Hematopoietic multipotent progenitor cell (in vitro differentiated cells): ENCODE measurements around the gene LSMEM2. TPM values are rescaled to one million over a fixed set of nuclear protein-coding genes. Genes with fewer than 3 reads are reported as not detected.

Source experiments
- DNase-seq, 3 donors: peaks; one replicate each; pipeline ENCODE4 v3.0.0-alpha.2; 2011 to 2015; ENCODE audit warnings: low read depth in 2 of 3, low spot score in 2 of 3
- total RNA-seq: library from RNA; depleted of rRNA; stranded (reverse); fragments of >200 nt; gene quantifications from one replicate; pipeline ENCODE4 v1.2.3, GENCODE V29; 2012

LSMEM2 gene
- total RNA-seq, 1 donor, result not detected

- peak in 1 of 3 donors; percentile 28 for DNase-seq
Observed at GRCh38 chr3:50318615-50319014, 39.7 kb downstream of the LSMEM2 start.

GRCh38 chr3:50319181-50319893, 40.5 kb downstream of the LSMEM2 start:
- DNase-seq, result no peak

GRCh38 chr3:50319894-50320625, 41.2 kb downstream of the LSMEM2 start:
- DNase-seq, result no peak

- peak in 2 of 3 donors; percentile 40 to 69 for DNase-seq
Observed at GRCh38 chr3:50320853-50321335, 42.0 kb downstream of the LSMEM2 start.

- DNase-seq, result peak; percentile 62 to 92 (median 90)
Observed at GRCh38 chr3:50321336-50322114, 42.6 kb downstream of the LSMEM2 start.

- no peak for DNase-seq
Observed at GRCh38 chr3:50322115-50322385, 43.2 kb downstream of the LSMEM2 start.

- DNase-seq, result no peak
Observed at GRCh38 chr3:50322386-50323091, 43.7 kb downstream of the LSMEM2 start, which contains the start of gene HYAL2. HYAL2 (minus strand) TSS chr3:50322745; CDS start chr3:50320489, 2,256 bp downstream.

- DNase-seq, result no peak
Observed at GRCh38 chr3:50323092-50323600, 44.3 kb downstream of the LSMEM2 start.

GRCh38 chr3:50323614-50324199, 44.8 kb downstream of the LSMEM2 start:
- no peak for DNase-seq

- DNase-seq, result peak in 2 of 3 donors; percentile 75 to 78
Observed at GRCh38 chr3:50324351-50325112, 45.6 kb downstream of the LSMEM2 start.

- DNase-seq, result no peak
Observed at GRCh38 chr3:50325113-50325480, 46.2 kb downstream of the LSMEM2 start.

- no peak for DNase-seq
Observed at GRCh38 chr3:50325497-50326181, 46.8 kb downstream of the LSMEM2 start.

- no peak for DNase-seq
Observed at GRCh38 chr3:50326182-50326541, 47.3 kb downstream of the LSMEM2 start.

- no peak for DNase-seq
Observed at GRCh38 chr3:50327129-50327528, 48.2 kb downstream of the LSMEM2 start.

GRCh38 chr3:50327943-50328691, 49.2 kb downstream of the LSMEM2 start, which contains the start of gene TUSC2:
TUSC2 (minus strand) TSS chr3:50328223; CDS start chr3:50328099, 124 bp downstream.
- DNase-seq, result peak; percentile 88 to 98 (median 96)

GRCh38 chr3:50330330-50330729, 51.4 kb downstream of the LSMEM2 start:
- no peak for DNase-seq

GRCh38 chr3:50331364-50331907, 52.5 kb downstream of the LSMEM2 start:
- DNase-seq, result no peak
